ENCODE measurements around the gene FNIP1.

- TF ChIP-seq, protein P1, sequence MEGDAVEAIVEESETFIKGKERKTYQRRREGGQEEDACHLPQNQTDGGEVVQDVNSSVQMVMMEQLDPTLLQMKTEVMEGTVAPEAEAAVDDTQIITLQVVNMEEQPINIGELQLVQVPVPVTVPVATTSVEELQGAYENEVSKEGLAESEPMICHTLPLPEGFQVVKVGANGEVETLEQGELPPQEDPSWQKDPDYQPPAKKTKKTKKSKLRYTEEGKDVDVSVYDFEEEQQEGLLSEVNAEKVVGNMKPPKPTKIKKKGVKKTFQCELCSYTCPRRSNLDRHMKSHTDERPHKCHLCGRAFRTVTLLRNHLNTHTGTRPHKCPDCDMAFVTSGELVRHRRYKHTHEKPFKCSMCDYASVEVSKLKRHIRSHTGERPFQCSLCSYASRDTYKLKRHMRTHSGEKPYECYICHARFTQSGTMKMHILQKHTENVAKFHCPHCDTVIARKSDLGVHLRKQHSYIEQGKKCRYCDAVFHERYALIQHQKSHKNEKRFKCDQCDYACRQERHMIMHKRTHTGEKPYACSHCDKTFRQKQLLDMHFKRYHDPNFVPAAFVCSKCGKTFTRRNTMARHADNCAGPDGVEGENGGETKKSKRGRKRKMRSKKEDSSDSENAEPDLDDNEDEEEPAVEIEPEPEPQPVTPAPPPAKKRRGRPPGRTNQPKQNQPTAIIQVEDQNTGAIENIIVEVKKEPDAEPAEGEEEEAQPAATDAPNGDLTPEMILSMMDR (IDR thresholded peaks at IDR 0.05; ENCODE audit: insufficient read depth, low read depth, low read length), result no peak
- TF ChIP-seq EZH2 (IDR thresholded peaks at IDR 0.05; ENCODE audit: insufficient read depth, low read length), result no peak
These were observed 188.8 kb downstream of the FNIP1 start for GRCh38 chr5:131607903-131608540.

All from astrocyte (in vitro differentiated cells and primary cell).